A549 (cell line): ENCODE results near the gene PES1. TPM values are rescaled to one million over a fixed set of nuclear protein-coding genes. Genes with fewer than 3 reads are reported as not detected.

Experiments
- ATAC-seq, 2 experiments: fragments of 200-7000 bp in 1 of 2; fragments of >200 bp in 1 of 2; cut with Nextera tagmentation in 1 of 2; cut with Tn5 transposase in 1 of 2; 3 replicates each; pipeline versions ENCODE4 v1.8.0 to v1.9.1; 2018 to 2020; ENCODE audit warnings: mild to moderate bottlenecking in 1 of 2, moderate library complexity in 1 of 2
- CTCF ChIA-PET: fragments of 300-600 bp; sonication (Branson Sonifier 250); formaldehyde crosslinking; extraction: SDS; loops from one replicate; lab custom pipeline; 2021; ENCODE audit warnings: antibody characterized with exemption, inconsistent platforms; lab: Yijun Ruan, JAX
- POLR2A ChIA-PET: fragments of 350-600 bp; formaldehyde crosslinking; extraction: SDS; loops from one replicate; lab custom pipeline; 2021; ENCODE audit warnings: antibody characterized with exemption, inconsistent platforms; lab: Yijun Ruan, JAX
- DNase-seq, 2 experiments: peaks; one replicate each; pipeline versions ENCODE4 v3.0.0 to v3.0.0-alpha.2; 2011 to 2016; ENCODE audit warnings: low read depth in 1 of 2, low spot score in 1 of 2
- FAIRE-seq: peaks from 2 replicates; lab custom pipeline; 2011; peaks lifted over from hg19 to GRCh38; lab: Jason Lieb, UNC
- H3K27ac ChIP-seq, 2 experiments: fragments of >200 bp; sonication (Bioruptor Twin); formaldehyde crosslinking; 3 replicates each; pipeline ENCODE4 v1.5.1; 2016 to 2017
- H3K4me1 ChIP-seq: fragments of >200 bp; sonication (Bioruptor Twin); formaldehyde crosslinking; 3 replicates; pipeline ENCODE4 v1.6.1; 2016
- H3K4me2 ChIP-seq: fragments of >200 bp; sonication (Bioruptor Twin); formaldehyde crosslinking; 3 replicates; pipeline ENCODE4 v1.6.1; 2016
- H3K4me3 ChIP-seq: fragments of >200 bp; sonication (Bioruptor Twin); formaldehyde crosslinking; 3 replicates; pipeline ENCODE4 v1.5.1; 2016
- H3K9me3 ChIP-seq: fragments of >200 bp; sonication (Bioruptor Twin); formaldehyde crosslinking; 3 replicates; pipeline ENCODE4 v1.6.1; 2016
- ATOH8 ChIP-seq: fragments of 250-450 bp; sonication (Bioruptor Pico); IDR thresholded peaks from 2 replicates; pipeline ENCODE4 v1.5.0; 2020; ENCODE audit warnings: low read depth, mild to moderate bottlenecking, moderate library complexity
- CBX2 ChIP-seq: fragments of 200-600 bp; sonication (generic); IDR thresholded peaks from 2 replicates; pipeline ENCODE4 v1.6.1; 2016; ENCODE audit warnings: low read depth, mild to moderate bottlenecking, borderline replicate concordance
- CEBPB ChIP-seq, 2 experiments: fragments of >200 bp in 1 of 2; sonication (Bioruptor Twin) in 1 of 2; formaldehyde crosslinking in 1 of 2; IDR thresholded peaks; 2 replicates each; pipeline ENCODE4 v1.6.1; 2012 to 2016
- CHD4 ChIP-seq: fragments of 200-600 bp; sonication (generic); IDR thresholded peaks from 2 replicates; pipeline ENCODE4 v1.6.1; 2016; ENCODE audit warnings: antibody characterized with exemption, mild to moderate bottlenecking, borderline replicate concordance
- EHF ChIP-seq: fragments of 250-450 bp; sonication (Bioruptor Pico); IDR thresholded peaks from 2 replicates; pipeline ENCODE4 v1.5.0; 2020; ENCODE audit warnings: mild to moderate bottlenecking
- ELK1 ChIP-seq: fragments of 150-350 bp; IDR thresholded peaks from 2 replicates; pipeline ENCODE4 v1.6.1; 2014; ENCODE audit warnings: low read depth, mild to moderate bottlenecking, low read length
- EP300 ChIP-seq, 2 experiments: fragments of >200 bp; sonication (Bioruptor Twin); formaldehyde crosslinking; IDR thresholded peaks; 2 replicates in 1 of 2; 3 replicates in 1 of 2; pipeline ENCODE4 v1.6.1; 2016 to 2017
- ESRRA ChIP-seq: fragments of 150-350 bp; IDR thresholded peaks from 2 replicates; pipeline ENCODE4 v1.6.1; 2014; ENCODE audit warnings: mild to moderate bottlenecking, low read length, borderline replicate concordance
- GATA3 ChIP-seq: IDR thresholded peaks from 2 replicates; pipeline ENCODE4 v1.6.1; 2012; ENCODE audit warnings: borderline replicate concordance
- HES2 ChIP-seq: fragments of >200 bp; sonication (Bioruptor Twin); formaldehyde crosslinking; IDR thresholded peaks from 2 replicates; pipeline ENCODE4 v1.6.1; 2016
- HMGXB4 ChIP-seq: fragments of 250-450 bp; sonication (Bioruptor Pico); IDR thresholded peaks from 2 replicates; pipeline ENCODE4 v1.5.0; 2021; ENCODE audit warnings: mild to moderate bottlenecking, moderate library complexity, borderline replicate concordance
- HOXB13 ChIP-seq: fragments of 250-450 bp; sonication (Bioruptor Pico); IDR thresholded peaks from 2 replicates; pipeline ENCODE4 v1.5.0; 2020; ENCODE audit warnings: low read depth, mild to moderate bottlenecking, moderate library complexity
- MAFK ChIP-seq: fragments of 450-650 bp; IDR thresholded peaks from 2 replicates; pipeline ENCODE4 v1.6.1; 2014; ENCODE audit not compliant: partially characterized antibody
- MAX ChIP-seq: IDR thresholded peaks from 2 replicates; pipeline ENCODE4 v1.6.1; 2012
- MAZ ChIP-seq: fragments of 150-350 bp; IDR thresholded peaks from 2 replicates; pipeline ENCODE4 v1.6.1; 2014; ENCODE audit warnings: antibody characterized with exemption, low read depth, low read length, borderline replicate concordance
- NFE2L2 ChIP-seq: fragments of 150-350 bp; conservative IDR thresholded peaks from 2 replicates; pipeline ENCODE4 v1.6.1; 2014; ENCODE audit warnings: low read length
- NPAS2 ChIP-seq: fragments of 250-450 bp; sonication (Bioruptor Pico); IDR thresholded peaks from 2 replicates; pipeline ENCODE4 v1.8.0; 2022; ENCODE audit warnings: mild to moderate bottlenecking, moderate library complexity, borderline replicate concordance
- PBX3 ChIP-seq: IDR thresholded peaks from 2 replicates; pipeline ENCODE4 v1.6.1; 2012
- POLR2AphosphoS2 ChIP-seq: conservative IDR thresholded peaks from 2 replicates; pipeline ENCODE4 v1.6.1; 2012; ENCODE audit warnings: low read length, improper control_type of control experiment, inconsistent platforms
- RAD21 ChIP-seq, 2 experiments: fragments of >200 bp in 1 of 2; sonication (Bioruptor Twin) in 1 of 2; formaldehyde crosslinking in 1 of 2; IDR thresholded peaks in 1 of 2; conservative IDR thresholded peaks in 1 of 2; 2 replicates in 1 of 2; 3 replicates in 1 of 2; pipeline ENCODE4 v1.6.1; 2012 to 2018; ENCODE audit warnings: inconsistent platforms in 1 of 2
- RARB ChIP-seq: fragments of 250-450 bp; sonication (Bioruptor Pico); IDR thresholded peaks from 2 replicates; pipeline ENCODE4 v1.8.0; 2021; ENCODE audit warnings: mild to moderate bottlenecking, moderate library complexity
- REST ChIP-seq: fragments of 200-600 bp; sonication (generic); IDR thresholded peaks from 2 replicates; pipeline ENCODE4 v1.6.1; 2016; ENCODE audit warnings: antibody characterized with exemption, mild to moderate bottlenecking, moderate library complexity
- SMC3 ChIP-seq: fragments of >200 bp; sonication (Bioruptor Twin); formaldehyde crosslinking; IDR thresholded peaks from 3 replicates; pipeline ENCODE4 v1.6.1; 2018; ENCODE audit warnings: inconsistent platforms
- ZC3H11A ChIP-seq: fragments of 450-650 bp; IDR thresholded peaks from 2 replicates; pipeline ENCODE4 v1.6.1; 2014; ENCODE audit warnings: antibody characterized with exemption, mild to moderate bottlenecking
- ZFP36 ChIP-seq: fragments of 450-650 bp; IDR thresholded peaks from 2 replicates; pipeline ENCODE4 v1.6.1; 2014; ENCODE audit warnings: borderline replicate concordance; ENCODE audit not compliant: partially characterized antibody
- ZNF302 ChIP-seq: fragments of 250-450 bp; sonication (Bioruptor Pico); IDR thresholded peaks from 2 replicates; pipeline ENCODE4 v1.9.0; 2021; ENCODE audit warnings: inconsistent platforms, mild to moderate bottlenecking, moderate library complexity
- ZSCAN20 ChIP-seq: fragments of 250-450 bp; sonication (Bioruptor Pico); IDR thresholded peaks from 2 replicates; pipeline ENCODE4 v1.8.0; 2022; ENCODE audit warnings: mild to moderate bottlenecking, moderate library complexity
- WGBS: methylation state at CpG from one replicate; pipeline ENCODE4 v1.1.6; 2017; ENCODE audit errors: missing lambda C conversion rate; 5-methylcytosine and 5-hydroxymethylcytosine counted together
- polyA plus RNA-seq, 4 experiments: library from polyadenylated mRNA; depleted of rRNA in 3 of 4; stranded (reverse); fragments of >200 nt; fragmentation: RNase III in 1 of 4; extraction: RNeasy Plus Mini Kit Qiagen cat#74134 plus additional on column Dnase treatment in 1 of 4; gene quantifications; 2 replicates in 3 of 4; 3 replicates in 1 of 4; pipeline ENCODE4 v1.2.3, GENCODE V29; 2011 to 2017

PES1 gene
- polyA plus RNA-seq, 2 of the 4 experiments (the other 2 are of a cell fraction): 107 to 111 TPM

- ChIA-PET POLR2A (interaction anchor here (1.5 kb wide), 1 partner anchor 12 kb away, joined by 4 read pairs; no protein-coding TSS in a partner anchor), CTCF (interaction anchor here (1.3 kb wide), 1 partner anchor 129 kb away, joined by 3 read pairs; no protein-coding TSS in a partner anchor)
- Histone ChIP-seq H3K27ac (peak overlapping the region; percentile 98), H3K4me1 (peaks cover 38% of the 10 kb centered on the region), H3K4me2 (peak overlapping the region; percentile 99), H3K4me3 (peak overlapping the region; percentile 56), H3K9me3 (no peaks in the 10 kb centered on the region)
- peak; percentile 69 to 79 for ATAC-seq
- no peak for DNase-seq
- FAIRE-seq: no peak
- TF ChIP-seq ZNF302: no peak
- no peak for TF ChIP-seq ZC3H11A
- no peak for TF ChIP-seq ESRRA
- TF ChIP-seq HES2: no peak
- TF ChIP-seq CEBPB (IDR thresholded peaks at IDR 0.05): no peak
- TF ChIP-seq NFE2L2: no peak
- TF ChIP-seq POLR2AphosphoS2: no peak
- no peak for TF ChIP-seq ZSCAN20 (CRISPR knock-in tag)
- no peak for TF ChIP-seq MAFK
- no peak for TF ChIP-seq EHF (CRISPR knock-in tag)
- TF ChIP-seq ATOH8 (CRISPR knock-in tag): no peak
- no peak for TF ChIP-seq RARB (CRISPR knock-in tag)
- no peak for TF ChIP-seq CBX2
- no peak for TF ChIP-seq RAD21 (conservative IDR thresholded peaks at IDR 0.05 in 1 of 2, IDR thresholded peaks at IDR 0.05 in 1 of 2)
- no peak for TF ChIP-seq HMGXB4 (CRISPR knock-in tag)
- no peak for TF ChIP-seq CHD4
- no peak for TF ChIP-seq PBX3
- no peak for TF ChIP-seq ZFP36
- no peak for TF ChIP-seq HOXB13 (CRISPR knock-in tag)
- no peak for TF ChIP-seq EP300 (IDR thresholded peaks at IDR 0.05)
- WGBS: 6% methylated on average over 2 of the region's 7 CpGs
Observed at GRCh38 chr22:30573594-30574094, 18.1 kb downstream of the PES1 start.

GRCh38 chr22:30572840-30573593, 18.7 kb downstream of the PES1 start:
- POLR2A ChIA-PET: interaction anchor here (1.5 kb wide), 1 partner anchor 13 kb away, joined by 4 read pairs; no protein-coding TSS in a partner anchor
- peak overlapping the region; percentile 98 for H3K27ac ChIP-seq
- H3K4me3 ChIP-seq: peak overlapping the region; percentile 9; the same call in 1 of the 3 replicates
- no peaks in the 10 kb centered on the region for H3K9me3 ChIP-seq
- CTCF ChIA-PET: interaction anchor here (0.5 to 1.6 kb wide), 4 partner anchors 18 to 128 kb away, joined by 3 to 4 read pairs (median 3); no protein-coding TSS in a partner anchor
- FAIRE-seq (no peak), DNase-seq (peak; percentile 33 to 41), ATAC-seq (peak; percentile 45 to 67)
- TF ChIP-seq ESRRA: 0 out of 2 replicates have a peak, but pooled peaks have one; percentile 19
- no peak for TF ChIP-seq ELK1
- TF ChIP-seq REST: peak; percentile 35
- no peak for TF ChIP-seq SMC3
- no peak for TF ChIP-seq NPAS2
- TF ChIP-seq GATA3: no peak
- TF ChIP-seq MAX: 0 out of 2 replicates have a peak, but pooled peaks have one; percentile 22
- TF ChIP-seq MAZ: no peak
- H3K4me2 ChIP-seq: peak overlapping the region; percentile 99
- WGBS: 15% methylated on average over 9 of the region's 12 CpGs
- H3K4me1 ChIP-seq: peaks cover 38% of the 10 kb centered on the region
